ENCODE data around the gene RPL18. TPM values are rescaled to one million over a fixed set of nuclear protein-coding genes. Genes with fewer than 3 reads are reported as not detected.

The RPL18 gene
- total and polyA plus RNA-seq, 2 donors (not counting 1 experiment from before 2014, with no cell fraction given): 1,166 to 2,054 TPM

DNA sequence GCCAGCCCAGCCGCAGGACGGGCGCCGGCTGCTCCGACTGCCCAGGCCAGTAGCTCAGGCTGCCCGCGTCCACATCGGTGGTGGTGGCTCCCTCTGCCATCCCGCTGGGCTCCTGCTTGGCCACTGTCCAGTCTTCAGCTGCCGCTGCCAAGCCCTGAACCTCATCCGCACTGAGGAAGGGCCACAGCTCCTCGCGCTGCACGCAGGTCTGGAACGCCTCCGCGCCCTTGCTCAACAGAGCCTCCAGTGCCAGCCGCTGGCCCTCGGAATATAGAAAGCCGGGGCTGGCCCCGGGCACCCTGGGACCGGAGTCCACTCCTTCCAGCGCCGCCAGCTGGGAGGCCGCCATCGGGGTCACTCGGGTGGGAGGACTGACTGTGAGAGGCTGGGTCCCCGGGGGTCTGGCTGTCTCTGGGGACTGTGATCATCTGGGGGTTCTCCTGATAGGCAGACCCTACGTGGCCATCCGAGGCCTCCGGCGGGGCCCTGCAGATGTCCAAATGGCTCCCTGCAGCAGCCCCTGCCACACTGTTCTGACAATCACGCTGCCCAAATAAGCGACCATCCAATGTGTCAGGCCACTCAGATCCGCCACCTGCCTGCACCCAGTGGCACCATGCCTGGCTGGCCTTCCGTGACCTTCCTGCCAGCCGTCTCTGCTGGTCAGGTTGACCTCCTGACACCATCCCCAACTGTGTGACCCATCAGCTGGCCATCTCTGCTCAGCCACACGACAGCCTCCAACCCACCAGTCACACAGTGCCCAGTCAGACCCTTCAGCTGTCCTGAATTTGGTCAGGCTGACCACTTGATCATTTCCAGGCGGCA, 5.7 kb downstream of the RPL18 start:
- Histone ChIP-seq H3K4me1 (ENCODE audit: control insufficient read depth, extremely low read depth, insufficient read depth, low read length) (peaks cover 12% of the 10 kb centered on the region), H3K9ac (ENCODE audit: insufficient read depth, low read length) (no peak overlapping the region), H3K9me3 (ENCODE audit: control insufficient read depth, insufficient read depth, low read depth, low read length) (no peaks in the 10 kb centered on the region), H3K4me2 (ENCODE audit: extremely low read depth, insufficient read depth, low read length) (no peak overlapping the region), H4K20me1 (ENCODE audit: control insufficient read depth, extremely low read depth, insufficient read depth, low read length) (peaks cover 2% of the 10 kb centered on the region), H3K36me3 (ENCODE audit: control insufficient read depth, insufficient read depth, low read length) (peaks cover 28% of the 10 kb centered on the region), H2AFZ (ENCODE audit: low read length) (no peak overlapping the region), H3K79me2 (ENCODE audit: control insufficient read depth, insufficient read depth, low read length) (peaks cover 28% of the 10 kb centered on the region), H3K4me3 (replicated peaks in 1 of 4; ENCODE audit: control extremely low read depth in 1 of 4, insufficient read depth in 1 of 4, low read depth in 3 of 4, low read length in 4 of 4) (no peak overlapping the region), H3K27me3 (ENCODE audit: control insufficient read depth, insufficient read depth, low read length) (no peaks in the 10 kb centered on the region), H3K27ac (ENCODE audit: insufficient read depth, low read length) (no peak overlapping the region)
- no peak for DNase-seq (ENCODE audit: low read depth in 2 of 2)
- TF ChIP-seq EZH2 (IDR thresholded peaks at IDR 0.05; ENCODE audit: low read length, missing control alignments): no peak
- TF ChIP-seq, protein P1, sequence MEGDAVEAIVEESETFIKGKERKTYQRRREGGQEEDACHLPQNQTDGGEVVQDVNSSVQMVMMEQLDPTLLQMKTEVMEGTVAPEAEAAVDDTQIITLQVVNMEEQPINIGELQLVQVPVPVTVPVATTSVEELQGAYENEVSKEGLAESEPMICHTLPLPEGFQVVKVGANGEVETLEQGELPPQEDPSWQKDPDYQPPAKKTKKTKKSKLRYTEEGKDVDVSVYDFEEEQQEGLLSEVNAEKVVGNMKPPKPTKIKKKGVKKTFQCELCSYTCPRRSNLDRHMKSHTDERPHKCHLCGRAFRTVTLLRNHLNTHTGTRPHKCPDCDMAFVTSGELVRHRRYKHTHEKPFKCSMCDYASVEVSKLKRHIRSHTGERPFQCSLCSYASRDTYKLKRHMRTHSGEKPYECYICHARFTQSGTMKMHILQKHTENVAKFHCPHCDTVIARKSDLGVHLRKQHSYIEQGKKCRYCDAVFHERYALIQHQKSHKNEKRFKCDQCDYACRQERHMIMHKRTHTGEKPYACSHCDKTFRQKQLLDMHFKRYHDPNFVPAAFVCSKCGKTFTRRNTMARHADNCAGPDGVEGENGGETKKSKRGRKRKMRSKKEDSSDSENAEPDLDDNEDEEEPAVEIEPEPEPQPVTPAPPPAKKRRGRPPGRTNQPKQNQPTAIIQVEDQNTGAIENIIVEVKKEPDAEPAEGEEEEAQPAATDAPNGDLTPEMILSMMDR (conservative IDR thresholded peaks at IDR 0.05 in 1 of 2, IDR thresholded peaks at IDR 0.05 in 1 of 2; ENCODE audit: low read depth in 1 of 2, low read length in 2 of 2): no peak

DNA sequence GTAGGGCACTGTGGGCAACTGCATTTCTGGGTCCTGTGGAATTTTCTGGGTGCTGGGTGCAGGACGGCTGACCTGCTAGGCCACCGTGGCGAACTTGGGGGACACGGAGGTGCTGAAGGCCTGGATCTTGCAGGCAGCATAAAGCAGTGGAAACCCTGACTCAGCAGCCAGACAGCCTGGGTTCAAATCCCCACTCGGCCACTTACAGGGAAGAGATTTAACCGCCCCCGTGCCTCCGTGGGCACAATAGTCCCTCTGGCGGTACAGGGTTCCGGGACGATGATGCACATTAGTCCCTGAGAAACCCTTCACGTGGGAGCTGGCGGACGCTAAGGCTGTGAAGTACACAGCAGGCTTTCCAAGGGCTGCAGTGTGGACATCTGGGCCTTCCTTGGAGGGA, 7.1 kb downstream of the RPL18 start:
- Histone ChIP-seq H3K36me3 (ENCODE audit: control insufficient read depth, insufficient read depth, low read length) (peaks cover 21% of the 10 kb centered on the region), H3K9me3 (ENCODE audit: control insufficient read depth, insufficient read depth, low read depth, low read length) (no peaks in the 10 kb centered on the region), H2AFZ (ENCODE audit: low read length) (no peak overlapping the region), H3K79me2 (ENCODE audit: control insufficient read depth, insufficient read depth, low read length) (peaks cover 14% of the 10 kb centered on the region), H4K20me1 (ENCODE audit: control insufficient read depth, extremely low read depth, insufficient read depth, low read length) (no peaks in the 10 kb centered on the region), H3K27me3 (ENCODE audit: control insufficient read depth, insufficient read depth, low read length) (no peaks in the 10 kb centered on the region), H3K4me1 (ENCODE audit: control insufficient read depth, extremely low read depth, insufficient read depth, low read length) (peaks cover 2% of the 10 kb centered on the region), H3K4me3 (replicated peaks in 1 of 4; ENCODE audit: control extremely low read depth in 1 of 4, insufficient read depth in 1 of 4, low read depth in 3 of 4, low read length in 4 of 4) (no peak overlapping the region), H3K9ac (ENCODE audit: insufficient read depth, low read length) (no peak overlapping the region), H3K27ac (ENCODE audit: insufficient read depth, low read length) (no peak overlapping the region), H3K4me2 (ENCODE audit: extremely low read depth, insufficient read depth, low read length) (no peak overlapping the region)
- TF ChIP-seq, protein P1 (conservative IDR thresholded peaks at IDR 0.05 in 1 of 2, IDR thresholded peaks at IDR 0.05 in 1 of 2; ENCODE audit: low read depth in 1 of 2, low read length in 2 of 2): no peak
- TF ChIP-seq EZH2 (IDR thresholded peaks at IDR 0.05; ENCODE audit: low read length, missing control alignments): no peak
- no peak for DNase-seq (ENCODE audit: low read depth in 2 of 2)

GRCh38 chr19:48609571-48610108, 9.3 kb downstream of the RPL18 start:
- H3K4me3 ChIP-seq (replicated peaks in 1 of 4; ENCODE audit: control extremely low read depth in 1 of 4, insufficient read depth in 1 of 4, low read depth in 3 of 4, low read length in 4 of 4): no peak overlapping the region
- H3K4me2 ChIP-seq (ENCODE audit: extremely low read depth, insufficient read depth, low read length): no peak overlapping the region
- H3K27me3 ChIP-seq (ENCODE audit: control insufficient read depth, insufficient read depth, low read length): no peaks in the 10 kb centered on the region
- H3K79me2 ChIP-seq (ENCODE audit: control insufficient read depth, insufficient read depth, low read length): no peaks in the 10 kb centered on the region
- no peaks in the 10 kb centered on the region for H3K4me1 ChIP-seq (ENCODE audit: control insufficient read depth, extremely low read depth, insufficient read depth, low read length)
- no peaks in the 10 kb centered on the region for H4K20me1 ChIP-seq (ENCODE audit: control insufficient read depth, extremely low read depth, insufficient read depth, low read length)
- DNase-seq (ENCODE audit: low read depth in 2 of 2): no peak
- no peaks in the 10 kb centered on the region for H3K9me3 ChIP-seq (ENCODE audit: control insufficient read depth, insufficient read depth, low read depth, low read length)
- peaks cover under 1% of the 10 kb centered on the region for H3K36me3 ChIP-seq (ENCODE audit: control insufficient read depth, insufficient read depth, low read length)
- H3K27ac ChIP-seq (ENCODE audit: insufficient read depth, low read length): no peak overlapping the region
- no peak for TF ChIP-seq EZH2 (IDR thresholded peaks at IDR 0.05; ENCODE audit: low read length, missing control alignments)
- TF ChIP-seq, protein P1 (conservative IDR thresholded peaks at IDR 0.05 in 1 of 2, IDR thresholded peaks at IDR 0.05 in 1 of 2; ENCODE audit: low read depth in 1 of 2, low read length in 2 of 2): no peak
- no peak overlapping the region for H3K9ac ChIP-seq (ENCODE audit: insufficient read depth, low read length)
- no peak overlapping the region for H2AFZ ChIP-seq (ENCODE audit: low read length)

All from fibroblast of lung (primary cell).